MM.1S (cell line): ENCODE results near the gene PAQR5.

Source experiments
- DNase-seq: peaks from one replicate; pipeline ENCODE4 v3.0.0-alpha.2; 2015
- H2AFZ ChIP-seq: fragments of 300-600 bp; sonication (generic); 2 replicates; pipeline ENCODE4 v1.6.0; 2016; ENCODE audit warnings: antibody characterized with exemption, low read length
- H3F3A ChIP-seq: fragments of 300-600 bp; sonication (generic); 2 replicates; pipeline ENCODE4 v1.6.1; 2016; ENCODE audit warnings: mild to moderate bottlenecking, antibody characterized with exemption, low read length, moderate library complexity, mixed read lengths; ENCODE audit not compliant: insufficient read depth
- H3K27ac ChIP-seq: fragments of 300-600 bp; sonication (generic); 2 replicates; pipeline ENCODE4 v1.5.1; 2016; ENCODE audit warnings: mild to moderate bottlenecking, low read length
- H3K27me3 ChIP-seq: fragments of 300-600 bp; sonication (generic); replicated peaks from 2 replicates; pipeline ENCODE4 v1.6.0; 2016; ENCODE audit warnings: low read length; ENCODE audit not compliant: insufficient read depth
- H3K36me3 ChIP-seq: fragments of 300-600 bp; sonication (generic); replicated peaks from 2 replicates; pipeline ENCODE4 v1.6.1; 2016; ENCODE audit warnings: mild to moderate bottlenecking, low read length, mixed read lengths; ENCODE audit not compliant: insufficient read depth
- H3K4me1 ChIP-seq: fragments of 300-600 bp; sonication (generic); 2 replicates; pipeline ENCODE4 v1.6.1; 2016; ENCODE audit warnings: low read length, mixed read lengths
- H3K4me2 ChIP-seq: fragments of 300-600 bp; sonication (generic); 2 replicates; pipeline ENCODE4 v1.6.0; 2016; ENCODE audit warnings: low read depth, low read length
- H3K4me3 ChIP-seq: fragments of 300-600 bp; sonication (generic); 2 replicates; pipeline ENCODE4 v1.5.1; 2016; ENCODE audit warnings: low read length, mixed read lengths
- H3K79me2 ChIP-seq: fragments of 300-600 bp; sonication (generic); 2 replicates; pipeline ENCODE4 v1.6.1; 2016; ENCODE audit warnings: mixed run types, low read length, mixed read lengths
- H3K9ac ChIP-seq: fragments of 300-600 bp; sonication (generic); 2 replicates; pipeline ENCODE4 v1.6.1; 2016; ENCODE audit warnings: low read length, mixed read lengths
- H3K9me2 ChIP-seq: fragments of 300-600 bp; sonication (generic); replicated peaks from 2 replicates; pipeline ENCODE4 v1.6.1; 2016; ENCODE audit warnings: mild to moderate bottlenecking, low read length, mixed read lengths; ENCODE audit not compliant: insufficient read depth
- H3K9me3 ChIP-seq: fragments of 300-600 bp; sonication (generic); replicated peaks from 2 replicates; pipeline ENCODE4 v1.6.1; 2016; ENCODE audit warnings: mild to moderate bottlenecking, low read length, mixed read lengths; ENCODE audit not compliant: insufficient read depth
- H4K20me1 ChIP-seq: fragments of 300-600 bp; sonication (generic); 2 replicates; pipeline ENCODE4 v1.6.1; 2016; ENCODE audit warnings: mild to moderate bottlenecking, low read length, moderate library complexity, mixed read lengths; ENCODE audit not compliant: insufficient read depth
- EZH2 ChIP-seq: fragments of 300-600 bp; sonication (generic); optimal IDR thresholded peaks from 2 replicates; pipeline ENCODE3; 2017; ENCODE audit warnings: low read depth, mild to moderate bottlenecking, antibody characterized with exemption, low read length, mixed read lengths
- EZH2phosphoT487 ChIP-seq: fragments of 300-600 bp; sonication (generic); IDR thresholded peaks from 2 replicates; pipeline ENCODE4 v1.6.1; 2018; ENCODE audit warnings: antibody characterized with exemption, low read length
- TF ChIP-seq, protein P1 (sequence below): fragments of 300-600 bp; sonication (generic); IDR thresholded peaks from 2 replicates; pipeline ENCODE4 v1.5.1; 2016; ENCODE audit warnings: antibody characterized with exemption, low read length, mixed read lengths

PAQR5 gene

GRCh38 chr15:69324565-69324964 is 25.9 kb downstream of the PAQR5 start:
- TF ChIP-seq EZH2phosphoT487, result no peak
- TF ChIP-seq EZH2, result no peak
- TF ChIP-seq, protein P1, sequence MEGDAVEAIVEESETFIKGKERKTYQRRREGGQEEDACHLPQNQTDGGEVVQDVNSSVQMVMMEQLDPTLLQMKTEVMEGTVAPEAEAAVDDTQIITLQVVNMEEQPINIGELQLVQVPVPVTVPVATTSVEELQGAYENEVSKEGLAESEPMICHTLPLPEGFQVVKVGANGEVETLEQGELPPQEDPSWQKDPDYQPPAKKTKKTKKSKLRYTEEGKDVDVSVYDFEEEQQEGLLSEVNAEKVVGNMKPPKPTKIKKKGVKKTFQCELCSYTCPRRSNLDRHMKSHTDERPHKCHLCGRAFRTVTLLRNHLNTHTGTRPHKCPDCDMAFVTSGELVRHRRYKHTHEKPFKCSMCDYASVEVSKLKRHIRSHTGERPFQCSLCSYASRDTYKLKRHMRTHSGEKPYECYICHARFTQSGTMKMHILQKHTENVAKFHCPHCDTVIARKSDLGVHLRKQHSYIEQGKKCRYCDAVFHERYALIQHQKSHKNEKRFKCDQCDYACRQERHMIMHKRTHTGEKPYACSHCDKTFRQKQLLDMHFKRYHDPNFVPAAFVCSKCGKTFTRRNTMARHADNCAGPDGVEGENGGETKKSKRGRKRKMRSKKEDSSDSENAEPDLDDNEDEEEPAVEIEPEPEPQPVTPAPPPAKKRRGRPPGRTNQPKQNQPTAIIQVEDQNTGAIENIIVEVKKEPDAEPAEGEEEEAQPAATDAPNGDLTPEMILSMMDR, result no peak
- no peak overlapping the region for H3K4me3 ChIP-seq
- no peaks in the 10 kb centered on the region for H4K20me1 ChIP-seq
- no peak overlapping the region for H2AFZ ChIP-seq
- no peak for DNase-seq
- no peaks in the 10 kb centered on the region for H3K9me3 ChIP-seq
- no peaks in the 10 kb centered on the region for H3K79me2 ChIP-seq
- peaks cover 12% of the 10 kb centered on the region for H3K4me1 ChIP-seq
- no peaks in the 10 kb centered on the region for H3K9me2 ChIP-seq
- H3K4me2 ChIP-seq, result no peak overlapping the region
- no peak overlapping the region for H3K9ac ChIP-seq
- no peak overlapping the region for H3K27ac ChIP-seq
- no peaks in the 10 kb centered on the region for H3K27me3 ChIP-seq
- H3F3A ChIP-seq, result peaks cover 8% of the 10 kb centered on the region
- no peaks in the 10 kb centered on the region for H3K36me3 ChIP-seq

GRCh38 chr15:69325456-69325971 is 26.8 kb downstream of the PAQR5 start:
- H3K79me2 ChIP-seq, result no peaks in the 10 kb centered on the region
- TF ChIP-seq EZH2 (no peak), EZH2phosphoT487 (no peak)
- TF ChIP-seq, protein P1, result no peak
- peaks cover 8% of the 10 kb centered on the region for H3F3A ChIP-seq
- H2AFZ ChIP-seq, result no peak overlapping the region
- peaks cover 12% of the 10 kb centered on the region for H3K4me1 ChIP-seq
- H3K4me3 ChIP-seq, result no peak overlapping the region
- no peaks in the 10 kb centered on the region for H4K20me1 ChIP-seq
- no peaks in the 10 kb centered on the region for H3K36me3 ChIP-seq
- no peak overlapping the region for H3K4me2 ChIP-seq
- H3K27me3 ChIP-seq, result no peaks in the 10 kb centered on the region
- no peak for DNase-seq
- H3K9ac ChIP-seq, result no peak overlapping the region
- no peaks in the 10 kb centered on the region for H3K9me2 ChIP-seq
- H3K27ac ChIP-seq, result no peak overlapping the region
- H3K9me3 ChIP-seq, result no peaks in the 10 kb centered on the region

- Histone ChIP-seq H3F3A (no peaks in the 10 kb centered on the region), H3K9me3 (no peaks in the 10 kb centered on the region), H3K4me2 (no peak overlapping the region), H3K79me2 (no peaks in the 10 kb centered on the region), H3K4me1 (no peaks in the 10 kb centered on the region), H3K9me2 (no peaks in the 10 kb centered on the region), H2AFZ (no peak overlapping the region), H3K4me3 (no peak overlapping the region), H3K36me3 (no peaks in the 10 kb centered on the region), H4K20me1 (no peaks in the 10 kb centered on the region), H3K9ac (no peak overlapping the region), H3K27me3 (no peaks in the 10 kb centered on the region), H3K27ac (no peak overlapping the region)
- TF ChIP-seq, protein P1, result no peak
- no peak for TF ChIP-seq EZH2
- TF ChIP-seq EZH2phosphoT487, result no peak
- no peak for DNase-seq
Observed at GRCh38 chr15:69328080-69328479, 29.4 kb downstream of the PAQR5 start.
